HepG2 (cell line): Measurements from ENCODE around the gene CLTA. TPM values are rescaled to one million over a fixed set of nuclear protein-coding genes. Genes with fewer than 3 reads are reported as not detected.
A peak's percentile ranks its signal among the peaks of the same experiment; 100 is the strongest.

Source experiments
- KLF15 ChIP-seq: sonication (generic); formaldehyde crosslinking; IDR thresholded peaks from 2 replicates; pipeline ENCODE4 v1.8.1; 2023; ENCODE audit warnings: borderline replicate concordance, mild to moderate bottlenecking, inconsistent platforms, missing genetic modification reagents, mixed read lengths
- NBN ChIP-seq: fragments of 450-650 bp; conservative IDR thresholded peaks from 2 replicates; pipeline ENCODE4 v1.6.1; 2017
- PLRG1 ChIP-seq: fragments of 450-650 bp; conservative IDR thresholded peaks from 2 replicates; pipeline ENCODE4 v1.6.1; 2016
- RORA ChIP-seq: sonication (generic); formaldehyde crosslinking; IDR thresholded peaks from 2 replicates; pipeline ENCODE4 v1.5.0; 2020; ENCODE audit warnings: mild to moderate bottlenecking, missing genetic modification reagents, moderate library complexity
- U2AF1 ChIP-seq: fragments of 200-400 bp; formaldehyde crosslinking; optimal IDR thresholded peaks from 2 replicates; pipeline ENCODE3; 2017; ENCODE audit warnings: mild to moderate bottlenecking, low read depth, low read length
- ZFP37 ChIP-seq: sonication (generic); formaldehyde crosslinking; IDR thresholded peaks from 2 replicates; pipeline ENCODE4 v1.4.0; 2020; ENCODE audit warnings: missing genetic modification reagents, borderline replicate concordance
- ZKSCAN1 ChIP-seq: fragments of 150-350 bp; IDR thresholded peaks from 2 replicates; pipeline ENCODE4 v1.6.1; 2014; ENCODE audit warnings: low read length
- ZNF510 ChIP-seq: sonication (generic); formaldehyde crosslinking; IDR thresholded peaks from 2 replicates; pipeline ENCODE4 v1.4.0; 2020; ENCODE audit warnings: low read depth, mild to moderate bottlenecking, missing genetic modification reagents
- ZNF777 ChIP-seq: sonication (generic); formaldehyde crosslinking; IDR thresholded peaks from 2 replicates; pipeline ENCODE4 v1.4.0; 2020; ENCODE audit warnings: missing genetic modification reagents
- ZSCAN21 ChIP-seq: sonication (generic); formaldehyde crosslinking; IDR thresholded peaks from 2 replicates; pipeline ENCODE4 v1.8.0; 2022; ENCODE audit warnings: mild to moderate bottlenecking, missing genetic modification reagents, moderate library complexity, borderline replicate concordance
- ZSCAN25 ChIP-seq: sonication (generic); formaldehyde crosslinking; IDR thresholded peaks from 2 replicates; pipeline ENCODE4 v1.8.0; 2022; ENCODE audit warnings: mild to moderate bottlenecking, missing genetic modification reagents
- polyA plus RNA-seq, 8 experiments: library from polyadenylated mRNA; depleted of rRNA in 3 of 8; stranded (reverse) in 7 of 8; unstranded in 1 of 8; fragments of >200 nt; fragmentation: Illumina TruSeq in 4 of 8; extraction: Trizol in 4 of 8; gene quantifications; 2 replicates each; pipeline versions ENCODE4 v1.2.1 to v1.2.3, GENCODE V29; 2011 to 2016; ENCODE audit warnings: low read depth in 4 of 8, missing spikeins in 1 of 8, mixed read lengths in 1 of 8; ENCODE audit not compliant: insufficient read depth in 1 of 8
- total RNA-seq, 5 experiments: library from RNA; depleted of rRNA; stranded (reverse); fragments of >200 nt; fragmentation: Illumina TruSeq; extraction: Trizol; gene quantifications; 2 replicates each; pipeline ENCODE4 v1.2.3, GENCODE V29; 2016; ENCODE audit warnings: low read depth in 1 of 5
- TF ChIP-seq, protein P1 (sequence below): sonication (generic); formaldehyde crosslinking; IDR thresholded peaks from 2 replicates; pipeline ENCODE4 v1.9.0; 2022; ENCODE audit warnings: low read depth, missing genetic modification reagents
- TF ChIP-seq, protein P2 (sequence below): sonication (generic); formaldehyde crosslinking; conservative IDR thresholded peaks from 2 replicates; pipeline ENCODE4 v1.8.0; 2022; ENCODE audit warnings: low read depth, missing genetic modification reagents
- TF ChIP-seq, protein P3 (sequence below): sonication (generic); formaldehyde crosslinking; IDR thresholded peaks from 2 replicates; pipeline ENCODE4 v1.5.1; 2020; ENCODE audit warnings: mild to moderate bottlenecking, moderate library complexity, missing genetic modification reagents
- TF ChIP-seq, protein P4 (sequence below): sonication (generic); formaldehyde crosslinking; IDR thresholded peaks from 2 replicates; pipeline ENCODE4 v1.4.0; 2020; ENCODE audit warnings: mild to moderate bottlenecking, missing genetic modification reagents

CLTA gene
- total and polyA plus RNA-seq, 2 of the 13 experiments (the other 11 are each of a cell fraction or from before 2014, with no cell fraction given): 143 to 222 TPM

DNA sequence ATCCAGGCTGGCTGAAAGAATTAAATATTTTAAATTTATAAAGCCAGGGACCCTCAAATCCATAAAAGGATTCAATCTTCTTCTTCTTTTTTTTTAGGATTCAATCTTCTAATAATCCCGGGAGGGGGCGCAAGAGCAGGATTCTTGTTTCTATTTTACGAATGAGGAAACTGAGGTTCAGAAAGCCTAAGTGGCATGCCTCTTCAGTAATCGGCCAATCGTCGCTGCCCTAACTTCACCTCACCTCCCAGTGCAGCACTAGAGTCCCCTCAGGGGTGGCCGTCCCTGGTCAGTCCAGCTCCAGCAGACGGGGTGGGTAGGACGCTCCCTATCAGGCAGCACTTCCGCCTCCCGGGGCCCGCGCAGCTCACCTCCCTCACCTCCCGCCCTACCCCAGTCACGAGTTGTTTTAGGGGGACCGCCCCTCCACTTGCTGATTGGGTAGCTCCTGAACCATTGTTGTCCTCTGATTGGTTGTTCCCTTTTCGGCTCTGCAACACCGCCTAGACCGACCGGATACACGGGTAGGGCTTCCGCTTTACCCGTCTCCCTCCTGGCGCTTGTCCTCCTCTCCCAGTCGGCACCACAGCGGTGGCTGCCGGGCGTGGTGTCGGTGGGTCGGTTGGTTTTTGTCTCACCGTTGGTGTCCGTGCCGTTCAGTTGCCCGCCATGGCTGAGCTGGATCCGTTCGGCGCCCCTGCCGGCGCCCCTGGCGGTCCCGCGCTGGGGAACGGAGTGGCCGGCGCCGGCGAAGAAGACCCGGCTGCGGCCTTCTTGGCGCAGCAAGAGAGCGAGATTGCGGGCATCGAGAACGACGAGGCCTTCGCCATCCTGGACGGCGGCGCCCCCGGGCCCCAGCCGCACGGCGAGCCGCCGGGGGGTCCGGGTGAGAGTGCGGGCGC is at the start of gene CLTA (continued):
- TF ChIP-seq, protein P1, sequence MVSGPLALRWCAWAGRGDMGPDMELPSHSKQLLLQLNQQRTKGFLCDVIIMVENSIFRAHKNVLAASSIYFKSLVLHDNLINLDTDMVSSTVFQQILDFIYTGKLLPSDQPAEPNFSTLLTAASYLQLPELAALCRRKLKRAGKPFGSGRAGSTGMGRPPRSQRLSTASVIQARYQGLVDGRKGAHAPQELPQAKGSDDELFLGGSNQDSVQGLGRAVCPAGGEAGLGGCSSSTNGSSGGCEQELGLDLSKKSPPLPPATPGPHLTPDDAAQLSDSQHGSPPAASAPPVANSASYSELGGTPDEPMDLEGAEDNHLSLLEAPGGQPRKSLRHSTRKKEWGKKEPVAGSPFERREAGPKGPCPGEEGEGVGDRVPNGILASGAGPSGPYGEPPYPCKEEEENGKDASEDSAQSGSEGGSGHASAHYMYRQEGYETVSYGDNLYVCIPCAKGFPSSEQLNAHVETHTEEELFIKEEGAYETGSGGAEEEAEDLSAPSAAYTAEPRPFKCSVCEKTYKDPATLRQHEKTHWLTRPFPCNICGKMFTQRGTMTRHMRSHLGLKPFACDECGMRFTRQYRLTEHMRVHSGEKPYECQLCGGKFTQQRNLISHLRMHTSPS (CRISPR knock-in tag): peak; percentile 64; the same call in 1 of the 2 replicates
- TF ChIP-seq ZNF510 (0 out of 2 replicates have a peak, but pooled peaks have one; percentile 63), ZFP37 (CRISPR knock-in tag) (peak; percentile 79; the same call in 1 of the 2 replicates), ZKSCAN1 (no peak), NBN (no peak), U2AF1 (no peak), KLF15 (CRISPR knock-in tag) (peak; percentile 71; the same call in 1 of the 2 replicates), ZSCAN21 (CRISPR knock-in tag) (peak; percentile 63; the same call in 1 of the 2 replicates), ZSCAN25 (CRISPR knock-in tag) (peak; percentile 62; the same call in 1 of the 2 replicates), RORA (no peak), PLRG1 (no peak), ZNF777 (CRISPR knock-in tag) (peak; percentile 72)
- TF ChIP-seq, protein P2, sequence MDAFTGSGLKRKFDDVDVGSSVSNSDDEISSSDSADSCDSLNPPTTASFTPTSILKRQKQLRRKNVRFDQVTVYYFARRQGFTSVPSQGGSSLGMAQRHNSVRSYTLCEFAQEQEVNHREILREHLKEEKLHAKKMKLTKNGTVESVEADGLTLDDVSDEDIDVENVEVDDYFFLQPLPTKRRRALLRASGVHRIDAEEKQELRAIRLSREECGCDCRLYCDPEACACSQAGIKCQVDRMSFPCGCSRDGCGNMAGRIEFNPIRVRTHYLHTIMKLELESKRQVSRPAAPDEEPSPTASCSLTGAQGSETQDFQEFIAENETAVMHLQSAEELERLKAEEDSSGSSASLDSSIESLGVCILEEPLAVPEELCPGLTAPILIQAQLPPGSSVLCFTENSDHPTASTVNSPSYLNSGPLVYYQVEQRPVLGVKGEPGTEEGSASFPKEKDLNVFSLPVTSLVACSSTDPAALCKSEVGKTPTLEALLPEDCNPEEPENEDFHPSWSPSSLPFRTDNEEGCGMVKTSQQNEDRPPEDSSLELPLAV (CRISPR knock-in tag): no peak
- TF ChIP-seq, protein P3, sequence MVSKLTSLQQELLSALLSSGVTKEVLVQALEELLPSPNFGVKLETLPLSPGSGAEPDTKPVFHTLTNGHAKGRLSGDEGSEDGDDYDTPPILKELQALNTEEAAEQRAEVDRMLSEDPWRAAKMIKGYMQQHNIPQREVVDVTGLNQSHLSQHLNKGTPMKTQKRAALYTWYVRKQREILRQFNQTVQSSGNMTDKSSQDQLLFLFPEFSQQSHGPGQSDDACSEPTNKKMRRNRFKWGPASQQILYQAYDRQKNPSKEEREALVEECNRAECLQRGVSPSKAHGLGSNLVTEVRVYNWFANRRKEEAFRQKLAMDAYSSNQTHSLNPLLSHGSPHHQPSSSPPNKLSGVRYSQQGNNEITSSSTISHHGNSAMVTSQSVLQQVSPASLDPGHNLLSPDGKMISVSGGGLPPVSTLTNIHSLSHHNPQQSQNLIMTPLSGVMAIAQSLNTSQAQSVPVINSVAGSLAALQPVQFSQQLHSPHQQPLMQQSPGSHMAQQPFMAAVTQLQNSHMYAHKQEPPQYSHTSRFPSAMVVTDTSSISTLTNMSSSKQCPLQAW (CRISPR knock-in tag): 0 out of 2 replicates have a peak, but pooled peaks have one; percentile 35
- TF ChIP-seq, protein P4, sequence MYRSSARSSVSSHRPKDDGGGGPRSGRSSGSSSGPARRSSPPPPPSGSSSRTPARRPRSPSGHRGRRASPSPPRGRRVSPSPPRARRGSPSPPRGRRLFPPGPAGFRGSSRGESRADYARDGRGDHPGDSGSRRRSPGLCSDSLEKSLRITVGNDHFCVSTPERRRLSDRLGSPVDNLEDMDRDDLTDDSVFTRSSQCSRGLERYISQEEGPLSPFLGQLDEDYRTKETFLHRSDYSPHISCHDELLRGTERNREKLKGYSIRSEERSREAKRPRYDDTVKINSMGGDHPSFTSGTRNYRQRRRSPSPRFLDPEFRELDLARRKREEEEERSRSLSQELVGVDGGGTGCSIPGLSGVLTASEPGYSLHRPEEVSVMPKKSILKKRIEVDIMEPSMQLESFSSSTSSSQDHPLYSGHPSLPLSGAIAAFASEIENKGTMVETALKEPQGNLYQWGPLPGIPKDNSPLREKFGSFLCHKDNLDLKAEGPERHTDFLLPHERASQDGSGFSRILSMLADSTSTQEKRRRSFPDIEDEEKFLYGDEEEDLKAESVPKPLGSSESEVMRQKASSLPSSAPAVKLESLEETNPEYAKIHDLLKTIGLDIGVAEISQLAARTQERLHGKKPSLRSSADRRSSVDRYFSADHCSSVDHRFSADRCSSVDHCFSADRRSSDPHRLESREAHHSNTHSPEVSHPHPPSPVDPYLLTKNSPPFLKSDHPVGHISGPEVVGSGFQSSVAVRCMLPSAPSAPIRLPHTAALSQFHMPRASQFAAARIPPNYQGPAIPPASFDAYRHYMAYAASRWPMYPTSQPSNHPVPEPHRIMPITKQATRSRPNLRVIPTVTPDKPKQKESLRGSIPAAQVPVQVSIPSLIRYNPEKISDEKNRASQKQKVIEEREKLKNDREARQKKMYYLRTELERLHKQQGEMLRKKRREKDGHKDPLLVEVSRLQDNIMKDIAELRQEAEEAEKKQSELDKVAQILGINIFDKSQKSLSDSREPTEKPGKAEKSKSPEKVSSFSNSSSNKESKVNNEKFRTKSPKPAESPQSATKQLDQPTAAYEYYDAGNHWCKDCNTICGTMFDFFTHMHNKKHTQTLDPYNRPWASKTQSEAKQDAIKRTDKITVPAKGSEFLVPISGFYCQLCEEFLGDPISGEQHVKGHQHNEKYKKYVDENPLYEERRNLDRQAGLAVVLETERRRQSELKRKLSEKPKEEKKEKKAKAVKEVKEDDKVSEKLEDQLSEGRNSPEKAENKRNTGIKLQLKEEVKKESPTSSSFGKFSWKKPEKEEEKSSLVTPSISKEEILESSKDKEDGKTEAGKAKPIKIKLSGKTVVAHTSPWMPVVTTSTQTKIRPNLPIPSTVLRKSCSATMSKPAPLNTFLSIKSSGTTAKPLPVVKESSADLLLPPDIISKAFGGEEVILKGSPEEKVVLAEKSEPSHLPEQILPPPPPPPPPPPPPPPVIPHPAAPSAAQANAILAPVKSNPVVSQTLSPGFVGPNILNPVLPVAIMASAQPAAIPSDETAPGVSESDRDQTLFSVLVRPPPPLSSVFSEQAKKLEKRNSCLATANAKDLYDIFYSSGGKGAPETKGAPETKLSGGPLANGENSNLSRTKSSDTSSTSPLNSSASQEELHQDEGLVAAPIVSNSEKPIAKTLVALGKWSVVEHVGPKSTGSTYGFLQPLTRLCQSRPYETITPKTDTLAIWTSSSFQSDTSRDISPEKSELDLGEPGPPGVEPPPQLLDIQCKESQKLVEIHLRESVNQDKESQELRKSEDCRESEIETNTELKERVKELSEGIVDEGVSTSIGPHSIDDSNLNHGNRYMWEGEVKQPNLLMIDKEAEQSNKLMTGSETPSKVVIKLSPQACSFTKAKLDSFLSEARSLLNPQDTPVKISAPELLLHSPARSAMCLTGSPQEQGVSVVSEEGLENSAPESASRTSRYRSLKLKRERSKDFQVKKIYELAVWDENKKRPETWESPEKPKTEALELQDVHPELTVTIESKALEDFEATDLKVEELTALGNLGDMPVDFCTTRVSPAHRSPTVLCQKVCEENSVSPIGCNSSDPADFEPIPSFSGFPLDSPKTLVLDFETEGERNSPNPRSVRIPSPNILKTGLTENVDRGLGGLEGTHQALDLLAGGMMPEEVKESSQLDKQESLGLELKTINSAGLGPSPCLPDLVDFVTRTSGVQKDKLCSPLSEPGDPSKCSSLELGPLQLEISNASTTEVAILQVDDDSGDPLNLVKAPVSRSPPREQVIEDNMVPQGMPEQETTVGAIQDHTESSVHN (CRISPR knock-in tag): 0 out of 2 replicates have a peak, but pooled peaks have one; percentile 45
